ENCODE results near the gene PTPRF. TPM values are rescaled to one million over a fixed set of nuclear protein-coding genes. Genes with fewer than 3 reads are reported as not detected.

The PTPRF gene
- total RNA-seq, 1 donor from 2014 or later = not detected

DNA sequence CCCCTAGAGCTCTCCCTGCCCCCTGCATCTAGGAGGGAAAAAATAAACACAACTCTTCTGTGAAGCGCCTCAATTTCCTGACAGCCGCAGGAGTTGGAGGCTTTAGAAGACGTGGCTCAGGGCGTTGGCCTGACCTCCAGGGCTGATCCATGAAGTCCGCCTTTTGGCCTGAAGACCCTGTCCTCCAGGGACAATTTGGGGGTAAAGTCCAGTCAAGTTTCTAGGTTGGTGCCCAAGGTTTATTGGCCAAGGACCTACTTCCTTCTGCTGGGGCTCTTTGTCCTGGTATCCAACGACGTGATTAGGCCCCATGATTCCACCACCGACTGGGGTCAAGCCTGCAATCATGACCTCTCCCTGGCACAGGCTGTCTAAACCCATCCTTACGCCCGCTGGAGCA, 54.9 kb downstream of the PTPRF start:
- TF ChIP-seq, protein P1, sequence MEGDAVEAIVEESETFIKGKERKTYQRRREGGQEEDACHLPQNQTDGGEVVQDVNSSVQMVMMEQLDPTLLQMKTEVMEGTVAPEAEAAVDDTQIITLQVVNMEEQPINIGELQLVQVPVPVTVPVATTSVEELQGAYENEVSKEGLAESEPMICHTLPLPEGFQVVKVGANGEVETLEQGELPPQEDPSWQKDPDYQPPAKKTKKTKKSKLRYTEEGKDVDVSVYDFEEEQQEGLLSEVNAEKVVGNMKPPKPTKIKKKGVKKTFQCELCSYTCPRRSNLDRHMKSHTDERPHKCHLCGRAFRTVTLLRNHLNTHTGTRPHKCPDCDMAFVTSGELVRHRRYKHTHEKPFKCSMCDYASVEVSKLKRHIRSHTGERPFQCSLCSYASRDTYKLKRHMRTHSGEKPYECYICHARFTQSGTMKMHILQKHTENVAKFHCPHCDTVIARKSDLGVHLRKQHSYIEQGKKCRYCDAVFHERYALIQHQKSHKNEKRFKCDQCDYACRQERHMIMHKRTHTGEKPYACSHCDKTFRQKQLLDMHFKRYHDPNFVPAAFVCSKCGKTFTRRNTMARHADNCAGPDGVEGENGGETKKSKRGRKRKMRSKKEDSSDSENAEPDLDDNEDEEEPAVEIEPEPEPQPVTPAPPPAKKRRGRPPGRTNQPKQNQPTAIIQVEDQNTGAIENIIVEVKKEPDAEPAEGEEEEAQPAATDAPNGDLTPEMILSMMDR (IDR thresholded peaks at IDR 0.05) = no peak
- DNase-seq (no peak), ATAC-seq (ENCODE audit: low read depth) (no peak)
- POLR2A ChIA-PET = no interaction called here
- intact Hi-C loops (cut with micrococcal nuclease) = no loop called here
- Mint-ChIP-seq H3K27ac (no peak overlapping the region), H3K9me3 (no peaks in the 10 kb centered on the region), H3K4me3 (no peak overlapping the region), H3K4me1 (no peaks in the 10 kb centered on the region), H3K36me3 (ENCODE audit: low read depth) (no peaks in the 10 kb centered on the region), H3K27me3 (no peaks in the 10 kb centered on the region)
- CTCF ChIA-PET = no interaction called here

GRCh38 chr1:43586136-43586731, 55.6 kb downstream of the PTPRF start:
- Mint-ChIP-seq H3K9me3 (no peaks in the 10 kb centered on the region), H3K27me3 (no peaks in the 10 kb centered on the region), H3K4me3 (no peak overlapping the region), H3K4me1 (no peaks in the 10 kb centered on the region), H3K27ac (no peak overlapping the region), H3K36me3 (ENCODE audit: low read depth) (no peaks in the 10 kb centered on the region)
- ChIA-PET CTCF (no interaction called here), POLR2A (no interaction called here)
- TF ChIP-seq, protein P1 (IDR thresholded peaks at IDR 0.05) = no peak
- DNase-seq = no peak
- ATAC-seq (ENCODE audit: low read depth) = no peak
- intact Hi-C loops (cut with micrococcal nuclease) = no loop called here

GRCh38 chr1:43587001-43587400, 56.3 kb downstream of the PTPRF start:
- Mint-ChIP-seq H3K36me3 (ENCODE audit: low read depth) (no peaks in the 10 kb centered on the region), H3K27me3 (no peaks in the 10 kb centered on the region), H3K27ac (no peak overlapping the region), H3K9me3 (no peaks in the 10 kb centered on the region), H3K4me3 (no peak overlapping the region), H3K4me1 (no peaks in the 10 kb centered on the region)
- TF ChIP-seq, protein P1 (IDR thresholded peaks at IDR 0.05) = no peak
- no peak for ATAC-seq (ENCODE audit: low read depth)
- no peak for DNase-seq
- ChIA-PET POLR2A (no interaction called here), CTCF (no interaction called here)
- intact Hi-C loops (cut with micrococcal nuclease) = no loop called here

GRCh38 chr1:43587594-43587993, 56.9 kb downstream of the PTPRF start:
- intact Hi-C loops (cut with micrococcal nuclease) = no loop called here
- TF ChIP-seq, protein P1 (IDR thresholded peaks at IDR 0.05) = no peak
- Mint-ChIP-seq H3K36me3 (ENCODE audit: low read depth) (no peaks in the 10 kb centered on the region), H3K9me3 (no peaks in the 10 kb centered on the region), H3K4me3 (no peak overlapping the region), H3K27me3 (no peaks in the 10 kb centered on the region), H3K27ac (no peak overlapping the region), H3K4me1 (no peaks in the 10 kb centered on the region)
- no peak for DNase-seq
- ChIA-PET POLR2A (no interaction called here), CTCF (no interaction called here)
- ATAC-seq (ENCODE audit: low read depth) = no peak

- no peak overlapping the region for H3K4me3 Mint-ChIP-seq
- no peaks in the 10 kb centered on the region for H3K27me3 Mint-ChIP-seq
- POLR2A ChIA-PET = no interaction called here
- no peaks in the 10 kb centered on the region for H3K36me3 Mint-ChIP-seq (ENCODE audit: low read depth)
- H3K9me3 Mint-ChIP-seq = no peaks in the 10 kb centered on the region
- TF ChIP-seq, protein P1 (IDR thresholded peaks at IDR 0.05) = no peak
- CTCF ChIA-PET = no interaction called here
- H3K4me1 Mint-ChIP-seq = no peaks in the 10 kb centered on the region
- intact Hi-C loops (cut with micrococcal nuclease) = no loop called here
- ATAC-seq (ENCODE audit: low read depth) = no peak
- no peak overlapping the region for H3K27ac Mint-ChIP-seq
- no peak for DNase-seq
Measured at GRCh38 chr1:43588592-43588991, 57.9 kb downstream of the PTPRF start.
